CD4-positive, alpha-beta T cell (primary cell): Measurements from ENCODE around the gene LACC1. TPM values are rescaled to one million over a fixed set of nuclear protein-coding genes. Genes with fewer than 3 reads are reported as not detected.

Source experiments
- ATAC-seq: fragments of 200-7000 bp; cut with Tn5 transposase; one replicate; pipeline ENCODE4 v1.10.0; 2022; ENCODE audit warnings: mild to moderate bottlenecking; ENCODE audit not compliant: poor library complexity
- CTCF ChIA-PET: fragments of 350-600 bp; sonication (Branson Sonifier 250); formaldehyde crosslinking; loops from one replicate; lab custom pipeline; 2021; ENCODE audit warnings: antibody characterized with exemption, inconsistent platforms; lab: Charles Lee
- POLR2A ChIA-PET: fragments of 350-600 bp; sonication (Branson Sonifier 250); formaldehyde crosslinking; loops from one replicate; lab custom pipeline; 2021; ENCODE audit warnings: antibody characterized with exemption, inconsistent platforms; lab: Charles Lee
- DNase-seq, 14 experiments: peaks; one replicate each; pipeline ENCODE4 v3.0.0-alpha.2; 2013 to 2020; ENCODE audit warnings: mixed read lengths in 2 of 14
- H3K27ac ChIP-seq, 2 donors: one replicate each; pipeline versions ENCODE4 v1.5.1 to v1.7.0; 2013; ENCODE audit warnings: low read length in 2 of 2, low read depth in 1 of 2, mild to moderate bottlenecking in 1 of 2
- H3K27me3 ChIP-seq, 2 experiments: 1 replicate in 1 of 2; 2 replicates in 1 of 2; pipeline versions ENCODE4 v1.6.1 to v1.7.0; 2013; ENCODE audit warnings: low read length in 2 of 2, control low read depth in 1 of 2, mild to moderate bottlenecking in 1 of 2, moderate library complexity in 1 of 2; ENCODE audit not compliant: insufficient read depth in 2 of 2, control insufficient read depth in 1 of 2
- H3K36me3 ChIP-seq: one replicate; pipeline ENCODE4 v1.6.1; 2013; ENCODE audit warnings: low read length, control low read depth; ENCODE audit not compliant: insufficient read depth
- H3K4me1 ChIP-seq: one replicate; pipeline ENCODE4 v1.6.1; 2013; ENCODE audit warnings: low read length, control low read depth; ENCODE audit not compliant: insufficient read depth
- H3K4me3 ChIP-seq: one replicate; pipeline ENCODE4 v1.5.1; 2013; ENCODE audit warnings: mild to moderate bottlenecking, low read length, moderate library complexity
- H3K9me3 ChIP-seq, 2 experiments: 1 replicate in 1 of 2; 2 replicates in 1 of 2; pipeline versions ENCODE4 v1.6.1 to v1.7.0; 2013; ENCODE audit warnings: low read length in 2 of 2, mild to moderate bottlenecking in 2 of 2, control low read depth in 1 of 2, moderate library complexity in 1 of 2; ENCODE audit not compliant: control insufficient read depth in 1 of 2, insufficient read depth in 1 of 2
- H3K27ac Mint-ChIP-seq: one replicate; pipeline ENCODE4 v1.8.0; 2020; ENCODE audit warnings: mixed read lengths
- H3K27me3 Mint-ChIP-seq: one replicate; pipeline ENCODE4 v1.8.0; 2021; ENCODE audit warnings: mixed read lengths
- H3K36me3 Mint-ChIP-seq: one replicate; pipeline ENCODE4 v1.8.0; 2021; ENCODE audit warnings: low read depth, mixed read lengths
- H3K4me1 Mint-ChIP-seq: one replicate; pipeline ENCODE4 v1.8.0; 2021; ENCODE audit warnings: low read depth, mixed read lengths
- H3K4me3 Mint-ChIP-seq: one replicate; pipeline ENCODE4 v1.8.0; 2020; ENCODE audit warnings: mild to moderate bottlenecking, mixed read lengths
- H3K9me3 Mint-ChIP-seq: one replicate; pipeline ENCODE4 v1.8.0; 2020; ENCODE audit warnings: mixed read lengths
- CTCF ChIP-seq: fragments of 200-600 bp; IDR thresholded peaks from one replicate; pipeline ENCODE4 v1.8.0; 2022; ENCODE audit warnings: antibody characterized with exemption, mild to moderate bottlenecking
- intact Hi-C, 2 experiments: fragments of 100-400 bp; cut with DNase I in 1 of 2; cut with micrococcal nuclease in 1 of 2; formaldehyde crosslinking; loops; one replicate each; pipeline versions ENCODE4 v1.15.1 to v1.9.0; 2023 to 2025; cut with DNase I, micrococcal nuclease
- total RNA-seq, 174 experiments: library from RNA in 2 of 174; stranded (reverse) in 2 of 174; gene quantifications; one replicate each; pipeline ENCODE4 v1.2.3 and lab custom pipeline; 2021 to 2026

The LACC1 gene
- total RNA-seq, 2 experiments from 2014 or later: 0.93 to 0.95 TPM

- no peak for ATAC-seq
- H3K27ac Mint-ChIP-seq: no peak overlapping the region
- Histone ChIP-seq H3K4me3 (no peak overlapping the region), H3K27me3 (no peaks in the 10 kb centered on the region), H3K4me1 (no peaks in the 10 kb centered on the region), H3K9me3 (no peaks in the 10 kb centered on the region), H3K27ac (no peak overlapping the region), H3K36me3 (no peaks in the 10 kb centered on the region)
- intact Hi-C loops: no loop called here
- no peak for DNase-seq
- peaks cover 4% of the 10 kb centered on the region for H3K27me3 Mint-ChIP-seq
- no peaks in the 10 kb centered on the region for H3K36me3 Mint-ChIP-seq
- H3K4me1 Mint-ChIP-seq: no peaks in the 10 kb centered on the region
- no peak overlapping the region for H3K4me3 Mint-ChIP-seq
- TF ChIP-seq CTCF: no peak
- H3K9me3 Mint-ChIP-seq: no peaks in the 10 kb centered on the region
- POLR2A ChIA-PET: no interaction called here
- CTCF ChIA-PET: no interaction called here
Measured at GRCh38 chr13:43933378-43933777, 53.7 kb downstream of the LACC1 start.

- no peaks in the 10 kb centered on the region for H3K9me3 ChIP-seq
- DNase-seq: no peak
- no peaks in the 10 kb centered on the region for H3K4me1 ChIP-seq
- ChIA-PET POLR2A (no interaction called here), CTCF (no interaction called here)
- Mint-ChIP-seq H3K27me3 (peaks cover 4% of the 10 kb centered on the region), H3K9me3 (no peaks in the 10 kb centered on the region), H3K27ac (no peak overlapping the region), H3K4me1 (no peaks in the 10 kb centered on the region), H3K36me3 (no peaks in the 10 kb centered on the region), H3K4me3 (no peak overlapping the region)
- H3K27ac ChIP-seq: no peak overlapping the region
- no peaks in the 10 kb centered on the region for H3K27me3 ChIP-seq
- no peak for TF ChIP-seq CTCF
- no peaks in the 10 kb centered on the region for H3K36me3 ChIP-seq
- no peak overlapping the region for H3K4me3 ChIP-seq
- intact Hi-C loops: no loop called here
- ATAC-seq: no peak
Measured at GRCh38 chr13:43934273-43934672, 54.6 kb downstream of the LACC1 start.

GRCh38 chr13:43935878-43936277 lies 56.2 kb downstream of the LACC1 start:
- no peaks in the 10 kb centered on the region for H3K36me3 Mint-ChIP-seq
- ChIA-PET CTCF (no interaction called here), POLR2A (no interaction called here)
- ATAC-seq (no peak), DNase-seq (no peak)
- Histone ChIP-seq H3K4me1 (no peaks in the 10 kb centered on the region), H3K4me3 (no peak overlapping the region), H3K27ac (no peak overlapping the region), H3K9me3 (no peaks in the 10 kb centered on the region), H3K27me3 (no peaks in the 10 kb centered on the region), H3K36me3 (no peaks in the 10 kb centered on the region)
- intact Hi-C loops: no loop called here
- H3K9me3 Mint-ChIP-seq: no peaks in the 10 kb centered on the region
- H3K27ac Mint-ChIP-seq: no peak overlapping the region
- H3K4me3 Mint-ChIP-seq: no peak overlapping the region
- TF ChIP-seq CTCF: no peak
- no peaks in the 10 kb centered on the region for H3K4me1 Mint-ChIP-seq
- H3K27me3 Mint-ChIP-seq: no peaks in the 10 kb centered on the region
